IPS-11a (cell line): ENCODE data around the gene GMDS.

Experiments used
- H3K4me3 ChIP-seq: one replicate; pipeline ENCODE4 v1.5.1; 2013; ENCODE audit warnings: low read depth, low read length, control low read depth

The GMDS gene

DNA sequence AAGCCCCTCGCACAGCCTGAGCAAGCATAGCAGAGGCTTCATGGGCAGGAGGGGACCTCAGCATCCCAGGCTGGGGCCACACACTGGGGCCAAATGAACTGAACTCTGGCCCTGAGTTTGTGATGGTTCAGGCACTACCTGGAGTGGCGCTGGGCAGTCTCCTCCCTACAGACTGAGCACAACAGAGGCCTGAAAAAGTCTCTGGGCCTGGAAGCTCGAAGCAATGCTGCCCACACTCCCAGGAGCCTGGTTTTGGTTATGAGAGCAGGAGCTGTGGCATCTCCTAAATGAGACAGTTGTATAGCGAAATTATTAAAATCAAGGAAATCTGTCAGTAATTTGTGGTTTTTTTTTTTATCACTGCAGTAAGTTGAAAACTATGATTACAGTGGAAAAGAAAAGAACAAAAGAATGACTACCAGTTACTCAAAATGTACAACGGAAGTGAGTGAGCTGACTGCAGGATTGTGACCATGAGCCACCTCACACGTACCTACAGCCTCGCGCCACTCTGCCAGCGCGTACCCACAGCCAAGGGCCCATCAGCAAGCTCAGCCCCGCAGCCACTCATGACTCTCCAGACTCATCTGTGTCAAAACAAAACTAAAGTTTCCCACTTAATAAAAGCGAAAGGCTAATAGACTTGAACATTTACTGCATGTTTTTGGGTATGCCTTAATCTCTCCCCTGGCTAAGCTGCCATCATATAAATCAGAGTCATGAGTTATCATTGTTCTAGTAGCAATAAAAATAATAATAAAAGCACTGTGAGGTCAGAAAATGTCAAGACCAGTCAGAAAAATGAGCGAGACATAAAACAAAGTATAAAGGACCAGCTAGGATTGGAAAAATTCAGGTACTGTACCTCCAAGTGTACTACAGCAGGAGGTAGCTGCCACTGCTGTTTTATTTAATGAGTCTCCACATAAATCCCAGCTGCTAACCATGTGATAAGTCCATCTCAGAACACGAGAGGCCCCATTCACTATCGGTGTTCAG, 458.7 kb downstream of the GMDS start:
- no peak overlapping the region for H3K4me3 ChIP-seq

DNA sequence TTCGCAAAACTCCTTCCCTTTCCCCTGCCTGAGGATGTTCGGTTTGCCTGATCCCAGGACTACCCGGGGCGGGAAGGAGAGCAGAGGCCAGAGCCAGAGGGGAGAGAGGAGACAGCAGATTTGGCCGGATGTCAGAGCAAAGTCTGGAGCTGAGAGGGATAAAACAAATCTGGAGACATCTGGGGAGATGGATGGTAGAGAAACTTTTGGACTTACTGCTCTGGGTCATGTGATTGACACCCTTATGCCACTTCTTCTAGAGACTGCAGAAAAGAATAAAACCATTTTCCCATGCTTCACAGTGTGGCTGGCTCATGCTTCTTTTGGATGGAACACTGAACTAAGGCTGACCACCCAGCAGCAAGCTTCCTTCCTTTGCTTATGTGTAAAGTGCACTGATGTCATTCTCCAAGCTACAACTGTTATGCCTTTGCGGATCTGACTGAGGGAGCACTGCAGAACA, 461.0 kb downstream of the GMDS start:
- no peak overlapping the region for H3K4me3 ChIP-seq

DNA sequence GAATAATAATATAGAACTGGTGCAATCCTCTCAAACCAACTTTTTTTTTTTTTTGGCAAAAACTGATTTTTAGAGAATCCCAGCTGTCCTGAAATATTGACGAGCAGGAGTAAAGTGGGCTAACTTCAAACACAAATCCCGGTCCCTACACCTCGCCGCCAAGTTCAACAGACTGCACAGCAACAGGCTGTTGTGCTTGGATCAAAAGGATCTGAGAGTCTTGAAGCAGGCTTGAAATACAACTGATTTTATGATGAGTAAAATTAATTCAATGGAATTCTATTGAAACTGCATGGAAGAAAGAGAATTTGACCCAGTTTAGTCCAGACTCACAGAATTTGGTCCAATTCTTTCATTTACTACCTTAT, 463.6 kb downstream of the GMDS start:
- H3K4me3 ChIP-seq, result no peak overlapping the region

DNA sequence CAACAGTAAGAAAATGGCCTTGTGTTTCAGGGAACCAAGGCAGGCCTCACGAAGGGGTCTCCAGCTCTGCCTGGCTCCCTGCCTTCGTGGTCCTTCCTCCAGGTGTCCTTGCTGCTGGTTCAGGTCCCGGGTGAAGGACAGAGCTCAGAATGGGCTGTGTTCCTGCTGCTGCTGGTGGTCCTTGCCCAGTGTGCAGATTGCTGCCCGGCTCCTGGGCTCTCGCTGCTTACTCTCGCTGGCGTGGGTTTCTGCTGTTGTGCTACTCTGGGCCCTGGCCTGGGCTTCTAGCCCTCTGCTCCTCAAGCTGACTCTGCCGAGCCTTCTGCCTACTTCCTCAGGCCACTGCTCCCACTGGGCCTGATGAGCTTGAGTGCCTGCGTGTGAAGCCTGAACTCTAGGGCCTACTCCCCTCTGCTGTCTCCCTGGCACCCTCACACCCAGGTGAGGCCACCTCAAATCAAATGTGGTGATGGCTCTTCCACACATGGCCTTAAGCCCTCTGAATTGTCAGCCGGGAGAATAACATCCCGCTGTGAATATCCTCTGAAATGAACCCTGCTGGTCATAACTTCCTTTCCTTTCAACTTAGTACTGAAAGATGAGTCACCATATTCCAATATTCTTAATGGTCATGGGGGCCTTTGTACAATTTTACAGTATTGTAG, 464.1 kb downstream of the GMDS start:
- H3K4me3 ChIP-seq, result no peak overlapping the region

DNA sequence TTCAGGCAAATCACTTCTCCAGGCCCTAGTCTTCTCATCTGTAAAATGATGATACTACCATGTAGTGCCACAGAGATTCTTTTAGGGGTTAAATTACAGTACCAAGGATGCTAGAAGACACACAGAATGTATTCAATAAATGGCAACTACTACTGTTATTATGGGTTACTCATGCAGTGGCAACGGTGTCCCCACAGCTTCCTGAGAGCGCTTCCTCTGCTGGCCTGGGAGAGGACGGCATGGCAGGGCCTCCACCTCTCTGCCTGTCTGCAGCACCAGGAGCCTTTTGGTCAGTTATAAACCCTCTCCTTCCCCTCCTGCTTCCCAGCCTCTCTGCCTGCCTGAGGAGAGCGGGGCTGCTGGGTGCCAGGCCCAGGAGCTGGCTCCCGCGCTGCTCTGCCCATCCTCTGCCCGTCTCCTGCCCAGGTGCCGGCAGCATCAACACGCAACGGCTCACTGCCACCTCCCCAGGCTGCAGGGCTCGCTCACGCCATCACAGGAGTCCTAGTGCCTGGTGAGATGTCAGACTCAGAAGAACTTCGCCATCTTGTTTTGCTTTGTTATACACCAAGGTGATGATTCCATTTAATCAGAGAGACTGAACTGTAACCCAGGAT, 465.0 kb downstream of the GMDS start:
- H3K4me3 ChIP-seq, result no peak overlapping the region

DNA sequence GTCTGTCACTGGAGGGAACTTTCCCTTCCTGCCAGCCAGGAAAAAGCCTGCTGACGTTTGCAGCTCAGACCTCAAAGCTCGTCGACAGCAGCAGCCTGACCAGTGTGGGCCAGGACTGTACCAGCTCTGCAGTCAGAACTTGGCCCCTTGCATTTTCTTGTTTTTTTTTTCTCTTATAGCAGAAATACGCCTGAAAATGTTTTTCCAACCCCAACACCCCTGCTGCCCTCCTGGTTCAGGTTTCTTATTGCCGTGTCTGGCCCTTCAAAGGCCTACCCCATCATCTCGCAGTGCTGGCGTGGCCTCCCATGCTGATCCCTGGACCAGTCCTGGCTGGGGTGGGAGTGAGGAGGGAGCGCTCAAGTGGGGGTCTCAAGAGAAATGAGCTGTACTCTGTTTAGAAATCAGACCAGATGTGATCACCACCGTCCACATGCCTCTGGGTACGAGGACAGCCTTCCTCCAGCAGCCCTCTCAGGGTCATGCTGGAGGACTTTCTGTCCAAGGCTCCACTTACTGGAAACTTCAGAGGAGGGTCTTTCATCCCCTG, 466.6 kb downstream of the GMDS start:
- no peak overlapping the region for H3K4me3 ChIP-seq

DNA sequence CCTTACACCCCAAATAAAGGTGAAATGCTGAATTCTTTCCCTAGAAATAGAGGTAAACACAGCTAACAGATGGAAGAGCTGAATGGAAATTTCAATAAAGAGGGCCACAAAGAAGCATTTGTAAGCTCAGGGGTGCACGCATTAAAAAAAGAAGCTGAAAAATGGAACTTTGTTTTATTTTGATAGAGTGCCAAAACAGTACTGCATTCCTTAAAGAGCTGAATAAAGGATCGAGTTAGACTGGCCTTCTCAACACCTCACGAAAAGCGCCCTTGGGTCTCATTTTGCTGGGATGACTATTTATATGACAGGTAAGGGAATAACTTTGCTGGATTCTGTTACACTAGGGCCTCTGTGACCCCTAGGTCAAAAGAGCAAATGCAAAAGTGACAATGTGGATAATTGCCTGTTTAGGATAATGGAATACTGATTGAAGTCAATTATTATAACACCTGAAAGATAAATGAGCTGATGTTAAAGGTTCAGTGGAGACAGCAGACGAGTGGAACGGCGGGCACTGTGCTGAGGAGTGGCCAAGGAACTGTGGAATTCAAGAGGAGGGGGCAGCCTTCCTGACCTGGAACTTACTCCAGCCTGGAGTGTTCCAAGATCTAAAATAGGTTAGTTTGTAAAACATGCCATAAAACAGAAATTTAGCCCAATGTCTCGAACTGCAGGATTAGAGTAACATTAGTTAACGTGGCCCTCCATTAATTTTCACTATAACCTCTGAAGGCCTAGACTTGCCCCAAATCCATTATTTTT, 467.3 kb downstream of the GMDS start:
- no peak overlapping the region for H3K4me3 ChIP-seq

DNA sequence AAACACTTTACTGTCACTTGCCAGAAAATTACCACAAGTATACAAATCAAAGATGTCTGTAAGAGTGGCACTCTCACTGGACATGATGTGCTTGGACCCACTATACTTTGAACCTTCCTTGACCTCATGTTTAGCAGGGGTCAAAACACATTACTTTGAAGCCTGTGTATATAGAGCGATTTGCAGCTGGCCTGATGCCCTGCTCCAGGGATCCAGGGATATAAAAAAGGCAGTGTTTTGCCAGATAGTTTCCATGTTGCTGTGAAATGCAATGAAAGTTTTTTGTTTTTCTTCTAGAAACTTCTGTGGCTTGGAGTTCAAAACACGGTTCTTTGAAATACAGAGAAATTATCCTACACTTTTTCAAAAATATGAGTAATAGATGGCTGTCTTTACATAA, 470.0 kb downstream of the GMDS start:
- H3K4me3 ChIP-seq, result no peak overlapping the region

DNA sequence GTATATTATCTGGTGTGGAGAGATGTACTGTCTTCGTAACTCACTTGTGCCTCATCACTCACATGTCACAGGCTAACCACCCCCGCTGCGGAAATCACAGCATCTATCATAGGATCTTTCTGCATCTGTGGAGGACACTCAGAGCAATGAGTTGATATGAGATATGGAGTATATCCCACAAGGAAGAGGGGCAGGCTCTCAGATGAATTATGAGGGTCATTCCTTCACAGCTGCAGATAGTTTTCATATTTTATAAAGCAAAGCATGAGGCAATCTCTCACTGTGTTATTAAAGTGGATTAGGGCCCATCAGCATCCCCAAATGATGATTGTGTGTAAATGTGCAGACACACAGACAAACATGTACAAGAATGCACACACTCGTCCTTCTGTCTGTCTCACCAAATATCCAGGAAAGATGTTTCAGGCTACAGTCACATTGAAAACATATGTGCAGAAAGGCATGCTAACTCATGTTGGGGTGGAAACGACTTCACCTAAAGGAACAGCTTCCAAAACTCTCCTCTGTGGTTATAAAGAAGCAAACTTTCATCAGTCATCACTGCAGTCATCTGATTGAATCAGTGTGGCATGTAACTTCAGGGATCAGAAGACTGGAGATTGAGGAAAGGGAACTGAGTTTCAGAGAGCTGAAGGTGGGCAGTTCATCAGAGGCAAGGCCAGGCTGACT, 471.0 kb downstream of the GMDS start:
- H3K4me3 ChIP-seq, result no peak overlapping the region

DNA sequence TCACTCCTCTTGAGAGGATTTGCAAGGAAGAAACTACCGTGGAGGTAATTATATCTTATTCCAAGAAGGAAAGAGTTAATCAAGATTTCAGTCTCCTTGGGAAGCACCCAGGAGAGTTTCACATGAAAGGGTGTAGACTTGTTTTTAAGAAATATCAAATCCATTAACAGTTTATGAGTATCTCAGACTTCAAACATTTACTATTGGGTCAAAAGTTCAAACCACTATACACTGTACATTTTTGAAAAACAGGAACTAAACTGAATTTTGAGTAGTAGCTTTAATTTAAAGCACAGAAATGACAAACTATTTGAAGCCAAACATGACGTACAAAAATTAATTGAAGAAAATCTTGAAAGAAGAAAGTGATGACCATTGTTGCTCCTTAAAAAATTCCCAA, 471.7 kb downstream of the GMDS start:
- H3K4me3 ChIP-seq, result no peak overlapping the region

DNA sequence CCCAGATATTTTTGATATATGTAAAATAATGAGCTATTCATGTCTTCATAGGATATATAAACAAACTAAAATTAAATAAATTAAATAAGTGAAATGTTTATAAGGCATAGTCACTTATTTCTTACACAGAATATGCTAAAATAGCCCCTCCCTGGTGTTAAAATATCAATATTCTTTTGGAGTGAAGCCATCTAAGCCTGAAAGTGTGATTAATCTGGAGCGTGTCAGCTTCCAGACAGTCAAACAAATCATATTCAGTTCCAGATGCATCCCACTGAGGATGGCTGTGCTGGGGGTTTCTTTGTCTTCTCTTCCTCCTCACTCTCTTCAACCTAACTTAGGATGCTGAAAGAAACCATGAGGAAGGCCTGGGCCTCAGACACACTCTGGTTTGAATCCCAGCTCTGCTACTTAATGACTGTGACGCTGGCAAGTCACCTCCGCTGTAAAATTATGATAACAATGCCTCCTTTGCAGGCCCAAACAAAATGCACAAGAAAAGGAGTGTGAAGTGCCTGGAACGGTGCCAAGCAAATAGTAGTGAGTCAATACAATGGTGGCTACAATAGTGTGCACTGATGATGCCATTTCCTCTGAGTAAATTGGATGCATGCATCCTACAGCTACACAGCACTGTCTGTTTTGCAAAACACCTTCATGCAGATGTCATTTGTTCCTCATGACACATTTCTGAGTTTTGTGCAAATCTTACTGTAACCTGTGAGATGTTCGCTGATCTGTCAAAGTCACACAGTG, 474.3 kb downstream of the GMDS start:
- H3K4me3 ChIP-seq, result no peak overlapping the region

DNA sequence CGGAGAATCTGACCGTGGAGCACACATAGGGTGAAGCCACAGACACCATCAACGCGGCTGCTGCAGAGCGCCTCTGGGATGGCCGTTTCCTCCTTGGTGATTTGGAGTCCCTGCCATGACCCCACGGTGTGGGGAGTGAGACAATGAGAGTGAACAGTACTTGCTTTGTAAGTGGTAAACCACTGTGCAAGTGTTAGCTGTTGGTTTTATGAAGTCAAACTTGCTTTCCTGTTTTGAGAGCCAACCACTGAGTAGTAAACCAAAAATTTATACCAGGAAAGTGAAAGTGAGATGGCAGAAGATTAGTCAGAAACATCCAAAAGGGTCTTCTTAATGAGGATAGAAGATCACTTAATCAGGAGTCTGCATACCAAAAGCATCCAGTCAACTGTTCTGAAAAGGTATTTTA, 475.0 kb downstream of the GMDS start:
- H3K4me3 ChIP-seq, result no peak overlapping the region

DNA sequence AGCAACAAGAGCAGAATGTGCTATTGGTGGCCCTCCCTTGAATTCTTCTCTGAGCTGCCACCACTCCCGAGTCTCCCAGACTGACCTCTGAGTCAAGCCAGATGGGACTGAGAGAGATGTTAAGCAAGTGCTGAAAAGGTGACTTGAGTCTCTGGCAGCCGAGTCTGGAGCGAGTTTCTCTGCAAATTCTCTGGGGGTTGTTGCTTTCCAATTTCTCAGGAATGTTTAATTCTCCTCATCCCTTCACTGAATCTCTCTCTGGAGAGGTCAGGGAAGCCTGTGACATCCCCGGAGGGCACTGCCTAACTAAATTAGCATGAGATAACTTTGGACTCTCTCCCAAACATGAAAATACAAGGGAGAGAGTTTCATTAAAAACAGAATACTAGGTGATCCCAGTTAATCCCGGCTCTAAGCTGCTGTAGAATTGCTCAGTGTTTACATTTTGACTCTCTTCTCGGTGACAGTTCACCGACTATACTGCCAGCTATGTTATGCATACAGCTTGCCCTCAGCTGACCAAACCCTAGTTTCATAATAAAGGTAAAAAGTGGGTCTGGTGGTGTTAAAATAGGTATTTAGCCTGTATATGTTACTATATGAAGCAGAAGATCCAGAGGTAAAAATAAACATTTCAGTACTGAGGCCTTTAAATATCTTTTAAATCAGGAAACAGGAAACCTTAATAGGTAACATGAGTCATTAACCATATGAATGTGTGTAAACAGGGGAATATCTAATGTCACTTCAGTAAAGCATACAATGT, 477.7 kb downstream of the GMDS start:
- no peak overlapping the region for H3K4me3 ChIP-seq

DNA sequence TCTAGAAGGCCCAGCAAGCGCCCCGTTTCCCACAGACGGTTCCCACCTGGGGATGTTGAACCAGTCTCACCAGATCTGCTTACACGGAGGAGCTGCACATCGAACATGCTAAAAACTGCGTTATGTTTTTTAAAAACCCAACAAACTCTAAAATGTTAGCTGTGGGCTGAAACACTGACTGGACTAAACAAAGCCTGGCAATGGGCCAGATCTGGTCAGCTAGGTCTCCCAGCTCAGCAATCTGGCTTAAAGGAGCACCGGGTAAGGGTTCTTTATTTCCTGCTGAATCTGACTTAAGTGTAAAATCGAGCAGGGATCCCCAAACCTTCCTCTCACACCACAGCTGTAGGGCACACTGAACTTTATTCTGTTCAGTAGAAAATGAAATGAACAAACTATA, 478.8 kb downstream of the GMDS start:
- H3K4me3 ChIP-seq, result no peak overlapping the region

DNA sequence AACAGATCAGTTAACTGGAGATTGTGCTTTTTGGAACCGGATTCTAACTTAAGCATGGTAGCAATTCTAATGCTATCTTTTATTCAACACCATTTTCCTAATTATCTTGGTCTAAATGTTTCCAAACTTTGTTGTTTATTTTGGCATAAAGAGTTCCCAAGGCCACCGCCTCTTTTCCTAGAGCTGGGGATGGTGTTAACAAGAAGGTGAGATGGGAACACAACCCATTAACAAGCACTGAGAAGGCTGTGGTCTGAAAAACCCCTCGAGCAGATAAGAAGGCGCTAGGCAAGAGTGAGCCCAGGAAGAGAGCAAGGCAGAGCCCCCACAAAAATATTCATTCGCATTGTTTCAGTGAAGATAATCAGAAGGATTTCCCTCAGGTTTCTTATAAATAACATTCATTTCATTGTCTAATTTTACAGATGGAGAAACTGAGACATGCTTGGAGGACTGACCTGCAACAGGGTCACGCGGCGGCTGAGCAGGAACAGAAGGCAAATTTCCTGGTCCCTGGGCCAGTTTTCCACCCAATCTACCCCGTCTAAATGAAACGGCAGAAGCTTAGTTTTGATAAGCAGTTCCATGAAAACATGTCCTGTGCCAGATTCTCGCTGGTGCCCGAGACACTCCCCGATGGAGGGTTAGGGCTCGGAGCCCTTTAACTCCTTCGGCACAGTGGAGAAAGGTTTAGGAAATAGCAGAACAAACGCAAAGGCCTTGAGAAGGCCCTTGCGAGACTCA, 480.1 kb downstream of the GMDS start:
- no peak overlapping the region for H3K4me3 ChIP-seq

DNA sequence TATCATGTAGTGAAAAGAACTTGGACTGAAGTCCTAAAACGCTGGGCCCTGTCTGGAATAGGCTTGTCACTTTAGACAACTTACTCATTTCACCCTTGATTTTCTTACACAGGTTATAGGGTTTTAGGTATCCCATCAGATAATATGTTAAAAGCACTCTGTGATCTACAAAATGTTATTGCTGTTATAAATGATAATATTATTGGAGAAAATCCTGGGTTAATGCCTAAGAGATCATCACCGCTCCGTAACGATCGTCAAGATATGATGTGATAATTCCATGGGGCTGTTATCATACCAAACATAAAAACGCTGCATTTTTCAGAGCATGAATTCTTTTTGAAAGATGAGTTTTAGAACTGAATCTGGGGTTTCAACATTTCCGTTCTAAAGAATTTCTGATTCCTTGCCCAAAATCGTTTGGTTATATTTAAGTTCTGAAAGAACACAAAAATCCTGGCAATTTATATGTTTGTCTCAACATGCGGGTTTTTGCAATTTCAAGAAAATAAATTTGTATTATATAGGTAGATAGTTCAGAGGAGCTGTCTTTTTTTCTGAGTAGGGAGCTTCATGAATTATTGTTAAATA, 480.9 kb downstream of the GMDS start:
- H3K4me3 ChIP-seq, result no peak overlapping the region

DNA sequence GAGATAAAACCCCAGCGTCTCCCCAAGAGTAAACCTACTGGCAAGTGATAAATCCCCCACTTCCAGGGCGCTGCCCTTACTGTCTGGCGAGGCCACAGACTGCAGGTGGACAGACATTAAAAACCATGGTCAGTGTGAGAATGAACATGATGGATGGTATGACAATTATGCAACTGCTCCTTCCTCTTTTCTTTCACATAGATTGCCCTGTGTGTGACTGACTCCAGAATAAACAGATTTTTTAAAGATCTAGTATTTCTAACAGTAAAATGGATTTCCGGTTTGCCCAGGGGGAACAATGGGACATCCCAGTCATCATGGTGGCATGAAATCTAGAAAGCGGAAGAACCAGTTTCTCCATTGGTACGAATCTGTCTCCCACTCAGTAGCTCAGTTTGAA, 482.0 kb downstream of the GMDS start:
- H3K4me3 ChIP-seq, result no peak overlapping the region

DNA sequence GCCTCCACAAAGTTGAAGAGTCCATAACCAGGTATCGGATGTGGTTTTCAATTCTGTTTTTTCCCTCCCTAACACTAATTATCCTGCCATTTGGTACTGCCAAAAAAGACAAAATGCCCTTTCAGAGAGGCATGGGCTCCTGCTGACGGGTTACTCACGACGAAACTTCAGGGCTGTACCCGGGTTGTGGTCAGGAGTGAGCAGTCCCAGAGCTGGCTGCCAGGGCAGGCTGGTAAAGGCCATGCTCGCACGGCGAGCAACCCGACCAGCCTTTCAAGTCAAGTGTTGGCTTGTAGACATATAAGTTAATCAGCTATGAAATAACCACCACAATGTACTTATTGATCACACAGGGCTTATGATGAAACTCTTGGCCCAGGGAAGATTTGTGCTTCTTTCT, 483.2 kb downstream of the GMDS start:
- no peak overlapping the region for H3K4me3 ChIP-seq
